NCI-H1092 treated with DMSO at 0.1 percent for 48 hours (cell line): ENCODE data around the gene STS.
"Not testable (repeated sequence)": the region's sequence is repeated elsewhere in the genome, so short reads cannot be mapped to it uniquely, and the experiment has no call there.

Experiments
- DNase-seq: peaks from one replicate; lab custom pipeline; 2025; lab: John Stamatoyannopoulos, UW

The STS gene

GRCh38 chrX:7139202-7140081 is 8.1 kb upstream of the STS start:
- DNase-seq, result no peak

- no peak for DNase-seq
Measured at GRCh38 chrX:7143076-7143475, 4.4 kb upstream of the STS start.

- no peak for DNase-seq
Measured at GRCh38 chrX:7143941-7144525, 3.5 kb upstream of the STS start.

GRCh38 chrX:7145454-7145853 is 2.1 kb upstream of the STS start:
- DNase-seq, result no peak

GRCh38 chrX:7146020-7146702 is 1.4 kb upstream of the STS start:
- DNase-seq, result no peak

- no peak for DNase-seq
Measured at GRCh38 chrX:7146703-7147412, 654 bp upstream of the STS start.

GRCh38 chrX:7147978-7148854 is 704 bp downstream of the STS start, which contains the start of gene PUDP:
Gene PUDP, minus strand, starts transcription at chrX:7148153. Its CDS starts 40 bp downstream, at chrX:7148113.
- DNase-seq, result peak; percentile 93

GRCh38 chrX:7149411-7149810 is 1.9 kb downstream of the STS start:
- DNase-seq, result no peak

GRCh38 chrX:7153231-7153630 is 5.7 kb downstream of the STS start:
- DNase-seq, result no peak

GRCh38 chrX:7154041-7154597 is 6.6 kb downstream of the STS start:
- no peak for DNase-seq

- DNase-seq, result no peak
Measured at GRCh38 chrX:7155163-7155562, 7.7 kb downstream of the STS start.

GRCh38 chrX:7156879-7157278 is 9.4 kb downstream of the STS start:
- no peak for DNase-seq

- no peak for DNase-seq
Measured at GRCh38 chrX:7158468-7158990, 11.0 kb downstream of the STS start.

- DNase-seq, result no peak
Measured at GRCh38 chrX:7159149-7159861, 11.8 kb downstream of the STS start.

- DNase-seq, result no peak
Measured at GRCh38 chrX:7163146-7163677, 15.7 kb downstream of the STS start.

GRCh38 chrX:7164174-7164573 is 16.7 kb downstream of the STS start:
- peak; percentile 2 for DNase-seq

- no peak for DNase-seq
Measured at GRCh38 chrX:7168371-7168770, 20.9 kb downstream of the STS start.

GRCh38 chrX:7169627-7170026 is 22.1 kb downstream of the STS start:
- DNase-seq, result no peak

- DNase-seq, result no peak
Measured at GRCh38 chrX:7170898-7171297, 23.4 kb downstream of the STS start.

GRCh38 chrX:7178859-7179258 is 31.3 kb downstream of the STS start:
- DNase-seq, result not testable (repeated sequence)
